Measurements from ENCODE around the gene FCMR.

GRCh38 chr1:206929524-206929923, 7.8 kb upstream of the FCMR start:
- no peak for TF ChIP-seq CTCF (IDR thresholded peaks at IDR 0.05)
- no peak for TF ChIP-seq POLR2A (IDR thresholded peaks at IDR 0.05)

All from uterus (tissue), 2 donors.